Measurements from ENCODE around the gene SOX30.

SOX30 gene

GRCh38 chr5:157669701-157670097, 17.5 kb upstream of the SOX30 start:
- no peak for DNase-seq
- in situ Hi-C loops (cut with HindIII; ENCODE audit: low pct_ligation_motif_present, low pct_unique_long_range_greater_than_20kb, low sequenced_read_pairs): no loop called here

- no peak for DNase-seq
- in situ Hi-C loops (cut with HindIII; ENCODE audit: low pct_ligation_motif_present, low pct_unique_long_range_greater_than_20kb, low sequenced_read_pairs): no loop called here
Measured at GRCh38 chr5:157668356-157668755, 16.1 kb upstream of the SOX30 start.

GRCh38 chr5:157665467-157666070, 13.3 kb upstream of the SOX30 start:
- in situ Hi-C loops (cut with HindIII; ENCODE audit: low pct_ligation_motif_present, low pct_unique_long_range_greater_than_20kb, low sequenced_read_pairs): no loop called here
- DNase-seq: no peak

GRCh38 chr5:157659868-157660660, 7.8 kb upstream of the SOX30 start:
- no peak for DNase-seq
- in situ Hi-C loops (cut with HindIII; ENCODE audit: low pct_ligation_motif_present, low pct_unique_long_range_greater_than_20kb, low sequenced_read_pairs): no loop called here

- in situ Hi-C loops (cut with HindIII; ENCODE audit: low pct_ligation_motif_present, low pct_unique_long_range_greater_than_20kb, low sequenced_read_pairs): no loop called here
- DNase-seq: no peak
Measured at GRCh38 chr5:157658893-157659292, 6.7 kb upstream of the SOX30 start.

GRCh38 chr5:157657516-157657915, 5.3 kb upstream of the SOX30 start:
- DNase-seq: no peak
- in situ Hi-C loops (cut with HindIII; ENCODE audit: low pct_ligation_motif_present, low pct_unique_long_range_greater_than_20kb, low sequenced_read_pairs): no loop called here

GRCh38 chr5:157651623-157652376, 438 bp downstream of the SOX30 start:
- DNase-seq: no peak
- in situ Hi-C loops (cut with HindIII; ENCODE audit: low pct_ligation_motif_present, low pct_unique_long_range_greater_than_20kb, low sequenced_read_pairs): no loop called here

GRCh38 chr5:157650991-157651611, 1.1 kb downstream of the SOX30 start:
- in situ Hi-C loops (cut with HindIII; ENCODE audit: low pct_ligation_motif_present, low pct_unique_long_range_greater_than_20kb, low sequenced_read_pairs): no loop called here
- no peak for DNase-seq

- no peak for DNase-seq
Measured at GRCh38 chr5:157649101-157649500, 3.1 kb downstream of the SOX30 start.

GRCh38 chr5:157648275-157648990, 3.8 kb downstream of the SOX30 start:
- in situ Hi-C loops (cut with HindIII; ENCODE audit: low pct_ligation_motif_present, low pct_unique_long_range_greater_than_20kb, low sequenced_read_pairs): no loop called here
- no peak for DNase-seq

More at GRCh38 chr5:157649101-157649500, 3.1 kb downstream of the SOX30 start:
- in situ Hi-C loops (cut with HindIII; ENCODE audit: low pct_ligation_motif_present, low pct_unique_long_range_greater_than_20kb, low sequenced_read_pairs): no loop called here

GRCh38 chr5:157640406-157641066, 11.7 kb downstream of the SOX30 start:
- no peak for DNase-seq
- in situ Hi-C loops (cut with HindIII; ENCODE audit: low pct_ligation_motif_present, low pct_unique_long_range_greater_than_20kb, low sequenced_read_pairs): no loop called here

- no peak for DNase-seq
- in situ Hi-C loops (cut with HindIII; ENCODE audit: low pct_ligation_motif_present, low pct_unique_long_range_greater_than_20kb, low sequenced_read_pairs): no loop called here
Measured at GRCh38 chr5:157630341-157630740, 21.9 kb downstream of the SOX30 start.

GRCh38 chr5:157626831-157627230, 25.4 kb downstream of the SOX30 start:
- in situ Hi-C loops (cut with HindIII; ENCODE audit: low pct_ligation_motif_present, low pct_unique_long_range_greater_than_20kb, low sequenced_read_pairs): no loop called here
- DNase-seq: no peak

- in situ Hi-C loops (cut with HindIII; ENCODE audit: low pct_ligation_motif_present, low pct_unique_long_range_greater_than_20kb, low sequenced_read_pairs): no loop called here
- no peak for DNase-seq
Measured at GRCh38 chr5:157624144-157624543, 28.1 kb downstream of the SOX30 start.

- in situ Hi-C loops (cut with HindIII; ENCODE audit: low pct_ligation_motif_present, low pct_unique_long_range_greater_than_20kb, low sequenced_read_pairs): no loop called here
Measured at GRCh38 chr5:157620776-157621175, 31.5 kb downstream of the SOX30 start.

GRCh38 chr5:157618191-157618765, 34.0 kb downstream of the SOX30 start:
- no peak for DNase-seq
- in situ Hi-C loops (cut with HindIII; ENCODE audit: low pct_ligation_motif_present, low pct_unique_long_range_greater_than_20kb, low sequenced_read_pairs): no loop called here

More at GRCh38 chr5:157620776-157621175, 31.5 kb downstream of the SOX30 start:
- no peak for DNase-seq

- no peak for DNase-seq
- in situ Hi-C loops (cut with HindIII; ENCODE audit: low pct_ligation_motif_present, low pct_unique_long_range_greater_than_20kb, low sequenced_read_pairs): no loop called here
Measured at GRCh38 chr5:157616785-157617184, 35.5 kb downstream of the SOX30 start.

All from ACHN (cell line).